SK-N-SH (cell line): Measurements from ENCODE around the gene DLG2. TPM values are rescaled to one million over a fixed set of nuclear protein-coding genes. Genes with fewer than 3 reads are reported as not detected.

ENCODE experiments used
- CTCF ChIA-PET: fragments of 300-600, 350-600 bp; formaldehyde crosslinking; extraction: SDS; loops from one replicate; lab custom pipeline; 2021; lab: Yijun Ruan, JAX
- POLR2A ChIA-PET: fragments of 350-600 bp; sonication (Branson Sonifier 250); formaldehyde crosslinking; extraction: SDS; loops from one replicate; lab custom pipeline; 2020; ENCODE audit warnings: antibody characterized with exemption, inconsistent platforms; lab: Yijun Ruan, JAX
- DNase-seq: peaks from one replicate; pipeline ENCODE4 v3.0.0; 2012
- H2AFZ ChIP-seq: fragments of 200-600 bp; sonication (generic); 2 replicates; pipeline ENCODE4 v1.8.1; 2016; ENCODE audit warnings: antibody characterized with exemption, mild to moderate bottlenecking, low read depth
- H3F3A ChIP-seq: fragments of 200-600 bp; sonication (generic); replicated peaks from 2 replicates; pipeline ENCODE3; 2016; ENCODE audit warnings: antibody characterized with exemption, mild to moderate bottlenecking; ENCODE audit not compliant: insufficient read depth
- H3K27ac ChIP-seq, 2 experiments: fragments of 200-500 bp in 1 of 2; fragments of 200-600 bp in 1 of 2; sonication (Bioruptor generic) in 1 of 2; sonication (generic), shearing (Covaris generic) in 1 of 2; 2 replicates each; pipeline versions ENCODE4 v1.5.1 to v1.6.1; 2014 to 2016; ENCODE audit warnings: low read depth in 2 of 2, inconsistent platforms in 1 of 2, low read length in 1 of 2, mild to moderate bottlenecking in 1 of 2, mixed read lengths in 1 of 2
- H3K27me3 ChIP-seq: fragments of 200-600 bp; sonication (generic), shearing (Covaris generic); 2 replicates; pipeline ENCODE4 v1.6.1; 2016; ENCODE audit warnings: mixed run types; ENCODE audit not compliant: insufficient read depth
- H3K36me3 ChIP-seq, 2 experiments: fragments of 200-500 bp in 1 of 2; fragments of 200-600 bp in 1 of 2; sonication (Bioruptor generic) in 1 of 2; sonication (generic) in 1 of 2; replicated peaks in 1 of 2; 2 replicates each; pipeline versions ENCODE3 to v1.5.1; 2014 to 2016; ENCODE audit warnings: low read length in 1 of 2, mild to moderate bottlenecking in 1 of 2; ENCODE audit not compliant: insufficient read depth in 2 of 2, control insufficient read depth in 1 of 2
- H3K4me1 ChIP-seq, 2 experiments: fragments of 200-500 bp in 1 of 2; fragments of 200-600 bp in 1 of 2; sonication (Bioruptor generic) in 1 of 2; sonication (generic), shearing (Covaris generic) in 1 of 2; 2 replicates each; pipeline versions ENCODE4 v1.5.1 to v1.6.1; 2014 to 2016; ENCODE audit warnings: low read depth in 1 of 2, low read length in 1 of 2, mixed run types in 1 of 2; ENCODE audit not compliant: insufficient read depth in 2 of 2, control insufficient read depth in 1 of 2
- H3K4me2 ChIP-seq: fragments of 200-600 bp; sonication (generic), shearing (Covaris generic); 2 replicates; pipeline ENCODE4 v1.6.1; 2017; ENCODE audit warnings: mixed run types
- H3K4me3 ChIP-seq, 2 experiments: fragments of 200-500 bp in 1 of 2; fragments of 200-600 bp in 1 of 2; sonication (Bioruptor generic) in 1 of 2; sonication (generic), shearing (Covaris generic) in 1 of 2; 2 replicates each; pipeline versions ENCODE4 v1.5.1 to v1.8.1; 2014 to 2016; ENCODE audit warnings: low read depth in 2 of 2, inconsistent platforms in 1 of 2, low read length in 1 of 2, mild to moderate bottlenecking in 1 of 2, mixed read lengths in 1 of 2, moderate library complexity in 1 of 2
- H3K79me2 ChIP-seq: fragments of 200-600 bp; sonication (generic); 2 replicates; pipeline ENCODE4 v1.8.1; 2017; ENCODE audit warnings: mild to moderate bottlenecking; ENCODE audit not compliant: insufficient read depth
- H3K9ac ChIP-seq: fragments of 200-600 bp; sonication (generic); 2 replicates; pipeline ENCODE4 v1.6.1; 2017; ENCODE audit warnings: mixed run types
- H3K9me2 ChIP-seq: fragments of 200-600 bp; sonication (generic); 2 replicates; pipeline ENCODE4 v1.6.1; 2017; ENCODE audit warnings: mixed run types
- H3K9me3 ChIP-seq: fragments of 200-600 bp; sonication (generic); 2 replicates; pipeline ENCODE4 v1.6.1; 2017; ENCODE audit warnings: mixed run types, mild to moderate bottlenecking, moderate library complexity
- H4K20me1 ChIP-seq: fragments of 200-600 bp; sonication (generic); 2 replicates; pipeline ENCODE4 v1.6.1; 2017; ENCODE audit warnings: mild to moderate bottlenecking, mixed run types; ENCODE audit not compliant: insufficient read depth
- EZH2phosphoT487 ChIP-seq: fragments of 200-600 bp; sonication (generic); IDR thresholded peaks from 2 replicates; pipeline ENCODE4 v1.6.1; 2017; ENCODE audit warnings: low read depth, mixed run types, mild to moderate bottlenecking, antibody characterized with exemption, moderate library complexity, borderline replicate concordance
- FOSL2 ChIP-seq: IDR thresholded peaks from 2 replicates; pipeline ENCODE4 v1.4.0; 2012; ENCODE audit warnings: low read depth, mild to moderate bottlenecking, moderate library complexity, borderline replicate concordance
- FOXM1 ChIP-seq: IDR thresholded peaks from 2 replicates; pipeline ENCODE4 v1.4.0; 2012; ENCODE audit warnings: low read depth, mild to moderate bottlenecking
- GABPA ChIP-seq: IDR thresholded peaks from 2 replicates; pipeline ENCODE4 v1.4.0; 2012; ENCODE audit warnings: low read depth, mild to moderate bottlenecking
- GATA2 ChIP-seq: sonication (generic); formaldehyde crosslinking; IDR thresholded peaks from 2 replicates; pipeline ENCODE4 v1.5.0; 2020; ENCODE audit warnings: mild to moderate bottlenecking, missing genetic modification reagents
- JUND ChIP-seq: IDR thresholded peaks from 2 replicates; pipeline ENCODE4 v1.4.0; 2012
- MXI1 ChIP-seq: IDR thresholded peaks from 2 replicates; pipeline ENCODE4 v1.6.1; 2012; ENCODE audit warnings: mild to moderate bottlenecking, low read depth, low read length, improper control_type of control experiment
- NFIC ChIP-seq: IDR thresholded peaks from 2 replicates; pipeline ENCODE4 v1.4.0; 2012; ENCODE audit warnings: borderline replicate concordance
- NRF1 ChIP-seq: IDR thresholded peaks from 2 replicates; pipeline ENCODE4 v1.6.1; 2012; ENCODE audit warnings: low read depth, mild to moderate bottlenecking, low read length
- POLR2AphosphoS5 ChIP-seq: IDR thresholded peaks from 2 replicates; pipeline ENCODE4 v1.6.1; 2012; ENCODE audit warnings: low read depth, low read length
- RCOR1 ChIP-seq: fragments of 150-350 bp; IDR thresholded peaks from 2 replicates; pipeline ENCODE4 v1.6.1; 2017; ENCODE audit warnings: antibody characterized with exemption, low read length
- RFX5 ChIP-seq: IDR thresholded peaks from 2 replicates; pipeline ENCODE4 v1.6.1; 2012; ENCODE audit warnings: mild to moderate bottlenecking, improper control_type of control experiment, low read length
- RXRA ChIP-seq: IDR thresholded peaks from 2 replicates; pipeline ENCODE4 v1.4.0; 2012; ENCODE audit warnings: low read depth, mild to moderate bottlenecking, borderline replicate concordance
- SMC3 ChIP-seq: IDR thresholded peaks from 2 replicates; pipeline ENCODE4 v1.6.1; 2012; ENCODE audit warnings: low read depth, low read length, improper control_type of control experiment
- TCF12 ChIP-seq: IDR thresholded peaks from 2 replicates; pipeline ENCODE4 v1.4.0; 2012
- TEAD4 ChIP-seq: IDR thresholded peaks from 2 replicates; pipeline ENCODE4 v1.4.0; 2012; ENCODE audit warnings: mild to moderate bottlenecking, borderline replicate concordance; ENCODE audit not compliant: insufficient read depth
- USF1 ChIP-seq: IDR thresholded peaks from 2 replicates; pipeline ENCODE4 v1.4.0; 2012; ENCODE audit warnings: low read depth, borderline replicate concordance
- WGBS: methylation state at CpG from one replicate; pipeline ENCODE4 v1.1.6; 2017; ENCODE audit warnings: low lambda C conversion rate; 5-methylcytosine and 5-hydroxymethylcytosine counted together
- polyA plus RNA-seq, 3 experiments: library from polyadenylated mRNA; depleted of rRNA; stranded (reverse); fragments of >200 nt; gene quantifications; 2 replicates each; pipeline ENCODE4 v1.2.3, GENCODE V29; 2012
- TF ChIP-seq, protein P1 (sequence below): IDR thresholded peaks from 2 replicates; pipeline ENCODE4; 2012
- TF ChIP-seq, protein P2 (sequence below): IDR thresholded peaks from 2 replicates; pipeline ENCODE4 v1.4.0; 2012; ENCODE audit warnings: low read depth

Gene DLG2
- polyA plus RNA-seq, 1 of the 3 experiments (the other 2 are of a cell fraction) = 0.21 TPM

DNA sequence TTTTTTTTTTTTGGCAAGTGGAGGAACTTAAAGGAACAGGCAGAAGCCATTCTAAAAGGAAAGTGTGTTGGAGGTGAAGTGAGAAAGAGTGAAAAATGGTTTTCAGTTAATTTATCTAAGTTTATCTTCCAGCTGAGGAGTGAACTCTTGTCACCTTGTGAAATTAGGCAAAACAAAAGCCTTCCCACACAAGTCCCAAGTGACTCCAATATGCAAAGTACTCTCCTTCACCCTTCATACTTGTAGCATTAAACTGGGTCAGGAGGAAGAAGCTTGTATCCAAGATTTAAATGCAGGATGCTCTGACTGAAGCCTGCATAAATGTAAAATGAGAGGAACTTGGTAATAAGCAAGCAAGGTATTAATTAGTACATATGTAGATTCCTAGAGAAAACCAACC, 796.8 kb downstream of the DLG2 start:
- ChIA-PET CTCF (interaction anchor here (1.0 kb wide), 1 partner anchor 94 kb away, joined by 3 read pairs; no protein-coding TSS in a partner anchor), POLR2A (no interaction called here)
- Histone ChIP-seq H3K9ac (no peak overlapping the region), H3F3A (no peaks in the 10 kb centered on the region), H3K4me1 (no peaks in the 10 kb centered on the region), H3K79me2 (no peaks in the 10 kb centered on the region), H3K9me2 (no peaks in the 10 kb centered on the region), H3K36me3 (no peaks in the 10 kb centered on the region), H3K4me3 (no peak overlapping the region), H3K9me3 (no peaks in the 10 kb centered on the region), H3K4me2 (no peak overlapping the region), H3K27me3 (no peaks in the 10 kb centered on the region), H2AFZ (no peak overlapping the region), H3K27ac (no peak overlapping the region), H4K20me1 (no peaks in the 10 kb centered on the region)
- no peak for DNase-seq
- TF ChIP-seq, protein P1, sequence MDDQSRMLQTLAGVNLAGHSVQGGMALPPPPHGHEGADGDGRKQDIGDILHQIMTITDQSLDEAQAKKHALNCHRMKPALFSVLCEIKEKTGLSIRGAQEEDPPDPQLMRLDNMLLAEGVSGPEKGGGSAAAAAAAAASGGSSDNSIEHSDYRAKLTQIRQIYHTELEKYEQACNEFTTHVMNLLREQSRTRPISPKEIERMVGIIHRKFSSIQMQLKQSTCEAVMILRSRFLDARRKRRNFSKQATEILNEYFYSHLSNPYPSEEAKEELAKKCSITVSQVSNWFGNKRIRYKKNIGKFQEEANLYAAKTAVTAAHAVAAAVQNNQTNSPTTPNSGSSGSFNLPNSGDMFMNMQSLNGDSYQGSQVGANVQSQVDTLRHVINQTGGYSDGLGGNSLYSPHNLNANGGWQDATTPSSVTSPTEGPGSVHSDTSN = no peak
- TF ChIP-seq SMC3 (no peak), TEAD4 (no peak), NRF1 (no peak), POLR2AphosphoS5 (no peak), RXRA (no peak)

DNA sequence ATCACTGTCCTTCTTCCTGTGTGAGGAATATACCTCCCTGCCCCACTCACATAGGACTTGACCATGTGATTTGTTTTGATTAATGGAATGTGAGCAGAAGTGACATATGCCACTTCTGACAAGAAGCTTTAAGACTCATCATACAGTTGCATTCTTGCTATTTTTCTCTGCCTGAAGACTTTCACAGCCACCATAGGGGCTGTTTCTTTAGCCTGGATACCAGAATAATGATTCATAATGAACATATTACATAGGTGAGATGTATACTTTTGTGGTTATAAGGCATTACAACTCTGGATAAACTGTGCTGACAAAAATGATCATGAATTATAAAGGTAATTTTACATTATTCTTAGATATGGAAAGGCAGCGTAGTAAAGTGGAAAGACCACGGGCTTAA, 798.0 kb downstream of the DLG2 start:
- Histone ChIP-seq H3K9ac (no peak overlapping the region), H3K4me1 (no peaks in the 10 kb centered on the region; a peak in 2 of 4 replicates), H3K79me2 (no peaks in the 10 kb centered on the region), H3F3A (no peaks in the 10 kb centered on the region), H3K27ac (no peak overlapping the region), H4K20me1 (no peaks in the 10 kb centered on the region), H2AFZ (no peak overlapping the region), H3K4me2 (no peak overlapping the region), H3K27me3 (no peaks in the 10 kb centered on the region), H3K9me2 (no peaks in the 10 kb centered on the region), H3K36me3 (no peaks in the 10 kb centered on the region)
- CTCF ChIA-PET = no interaction called here
- 2% methylated on average over 2 of the region's 2 CpGs for whole genome bisulfite sequencing
- POLR2A ChIA-PET = no interaction called here
- no peak for TF ChIP-seq RFX5
- TF ChIP-seq, all 33 proteins: peak for 0
- no peak for DNase-seq
- Histone ChIP-seq H3K9me3 (no peaks in the 10 kb centered on the region), H3K4me3 (no peak overlapping the region)

GRCh38 chr11:84828616-84829015, 798.5 kb downstream of the DLG2 start:
- no peaks in the 10 kb centered on the region; a peak in 2 of 4 replicates for H3K4me1 ChIP-seq
- H3K9ac ChIP-seq = no peak overlapping the region
- DNase-seq = no peak
- H4K20me1 ChIP-seq = no peaks in the 10 kb centered on the region
- H3K9me3 ChIP-seq = no peaks in the 10 kb centered on the region
- CTCF ChIA-PET = no interaction called here
- H3K27me3 ChIP-seq = no peaks in the 10 kb centered on the region
- no peaks in the 10 kb centered on the region for H3K9me2 ChIP-seq
- no peaks in the 10 kb centered on the region for H3F3A ChIP-seq
- POLR2A ChIA-PET = no interaction called here
- no peaks in the 10 kb centered on the region for H3K79me2 ChIP-seq
- TF ChIP-seq RCOR1 = no peak
- TF ChIP-seq, protein P2, sequence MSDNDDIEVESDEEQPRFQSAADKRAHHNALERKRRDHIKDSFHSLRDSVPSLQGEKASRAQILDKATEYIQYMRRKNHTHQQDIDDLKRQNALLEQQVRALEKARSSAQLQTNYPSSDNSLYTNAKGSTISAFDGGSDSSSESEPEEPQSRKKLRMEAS = no peak
- TF ChIP-seq JUND = no peak
- no peak for TF ChIP-seq MXI1
- no peak for TF ChIP-seq NFIC
- no peak for TF ChIP-seq GATA2 (CRISPR knock-in tag)
- TF ChIP-seq FOSL2 = no peak
- TF ChIP-seq USF1 = no peak
- TF ChIP-seq RFX5 = no peak
- TF ChIP-seq POLR2AphosphoS5 = no peak
- TF ChIP-seq GABPA = no peak
- no peak for TF ChIP-seq EZH2phosphoT487
- TF ChIP-seq TCF12 = no peak
- TF ChIP-seq FOXM1 = no peak
- H3K27ac ChIP-seq = no peak overlapping the region
- H3K4me2 ChIP-seq = no peak overlapping the region
- 5% methylated on average over 2 of the region's 2 CpGs for WGBS
- no peaks in the 10 kb centered on the region for H3K36me3 ChIP-seq
- no peak overlapping the region for H2AFZ ChIP-seq
- H3K4me3 ChIP-seq = no peak overlapping the region
